PC-9 (cell line): ENCODE results near the gene ADAMTS20. TPM values are rescaled to one million over a fixed set of nuclear protein-coding genes. Genes with fewer than 3 reads are reported as not detected.

Source experiments
- BruUV-seq: library from RNA; stranded (reverse); fragments of 400-500 nt; replicated peaks from 2 replicates; lab custom pipeline; 2021; lab: Mats Ljungman, UMichigan
- CTCF ChIA-PET: fragments of 300-600 bp; sonication (Branson Sonifier 250); formaldehyde crosslinking; loops from one replicate; lab custom pipeline; 2022; ENCODE audit warnings: antibody characterized with exemption; lab: Charles Lee
- POLR2A ChIA-PET: fragments of 300-600 bp; sonication (Branson Sonifier 250); formaldehyde crosslinking; loops from one replicate; lab custom pipeline; 2022; ENCODE audit warnings: antibody characterized with exemption; ENCODE audit not compliant: unreplicated experiment; lab: Charles Lee
- DNase-seq, 2 experiments: peaks; one replicate each; pipeline versions ENCODE4 v3.0.0 to v3.0.0-alpha.2; 2015 to 2022; ENCODE audit warnings: mixed read lengths in 1 of 2
- H2AFZ ChIP-seq: fragments of 200-600 bp; sonication (generic); 2 replicates; pipeline ENCODE4 v1.8.1; 2017; ENCODE audit warnings: antibody characterized with exemption
- H3F3A ChIP-seq: fragments of 200-600 bp; sonication (generic); 2 replicates; pipeline ENCODE4 v1.8.1; 2017; ENCODE audit warnings: antibody characterized with exemption, mild to moderate bottlenecking, low read depth; ENCODE audit not compliant: insufficient read depth
- H3K27ac ChIP-seq: fragments of 200-600 bp; sonication (generic); 2 replicates; pipeline ENCODE4 v1.6.1; 2016; ENCODE audit warnings: mixed run types
- H3K27me3 ChIP-seq: fragments of 200-600 bp; sonication (generic); 2 replicates; pipeline ENCODE4 v1.6.1; 2016; ENCODE audit warnings: low read depth, mixed run types; ENCODE audit not compliant: insufficient read depth
- H3K36me3 ChIP-seq: fragments of 200-600 bp; sonication (generic); 2 replicates; pipeline ENCODE4 v1.6.1; 2016; ENCODE audit warnings: low read depth, mixed run types
- H3K4me1 ChIP-seq: fragments of 200-600 bp; sonication (generic); replicated peaks from 2 replicates; pipeline ENCODE4 v1.6.1; 2016; ENCODE audit warnings: mixed run types; ENCODE audit not compliant: insufficient read depth
- H3K4me2 ChIP-seq: fragments of 200-600 bp; sonication (generic); 2 replicates; pipeline ENCODE4 v1.6.1; 2017; ENCODE audit warnings: mixed run types
- H3K4me3 ChIP-seq: fragments of 200-600 bp; sonication (generic); 2 replicates; pipeline ENCODE4 v1.6.1; 2016; ENCODE audit warnings: mixed run types
- H3K79me2 ChIP-seq: fragments of 200-600 bp; sonication (generic); 2 replicates; pipeline ENCODE4 v1.6.1; 2017; ENCODE audit warnings: low read depth, mixed run types
- H3K9me2 ChIP-seq: fragments of 200-600 bp; sonication (generic); 2 replicates; pipeline ENCODE4 v1.8.1; 2017; ENCODE audit warnings: mild to moderate bottlenecking; ENCODE audit not compliant: insufficient read depth
- H3K9me3 ChIP-seq: fragments of 200-600 bp; sonication (generic); 2 replicates; pipeline ENCODE4 v1.8.1; 2016; ENCODE audit warnings: low read depth; ENCODE audit not compliant: insufficient read depth
- H4K20me1 ChIP-seq: fragments of 200-600 bp; sonication (generic); 2 replicates; pipeline ENCODE4 v1.8.1; 2017; ENCODE audit not compliant: insufficient read depth
- EZH2 ChIP-seq: fragments of 200-600 bp; sonication (generic); IDR thresholded peaks from 2 replicates; pipeline ENCODE4 v1.8.0; 2017; ENCODE audit warnings: antibody characterized with exemption, low read depth
- intact Hi-C: fragments of 100-400 bp; cut with micrococcal nuclease; formaldehyde crosslinking; loops from one replicate; pipeline ENCODE4 v1.10.0; 2022; ENCODE audit not compliant: unreplicated experiment
- total RNA-seq: library from RNA; stranded (reverse); gene quantifications from 2 replicates; pipeline ENCODE4 v1.2.3, GENCODE V29; 2021
- TF ChIP-seq, protein P1 (sequence below): fragments of 200-600 bp; sonication (generic); conservative IDR thresholded peaks from 2 replicates; pipeline ENCODE4 v1.6.1; 2017; ENCODE audit warnings: mixed run types, antibody characterized with exemption, mild to moderate bottlenecking, moderate library complexity

The ADAMTS20 gene
- total RNA-seq, 1 experiment from 2014 or later, result 1.0 TPM

DNA sequence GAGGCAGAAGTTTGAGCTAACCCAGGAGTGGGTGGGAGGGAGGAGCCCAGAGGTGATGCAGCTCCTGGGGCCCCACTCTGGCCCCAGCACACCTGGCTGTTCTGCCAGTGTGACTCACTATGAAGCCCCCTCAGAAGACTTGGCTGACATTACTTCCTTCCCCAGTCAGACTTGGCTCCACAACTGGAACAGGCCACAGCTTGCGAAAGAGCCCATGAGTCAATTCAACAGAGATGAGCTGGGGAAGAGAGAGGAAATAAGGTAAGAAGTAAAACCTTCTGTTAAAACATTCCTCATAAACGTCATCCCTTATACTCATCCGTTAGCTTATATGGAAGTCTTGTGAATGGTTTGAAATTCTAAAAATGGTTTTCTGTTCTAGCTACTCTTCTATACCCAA lies 245.9 kb downstream of the ADAMTS20 start:
- Histone ChIP-seq H3K4me2 (no peak overlapping the region), H3K27me3 (no peaks in the 10 kb centered on the region), H3K36me3 (no peaks in the 10 kb centered on the region), H3F3A (peaks cover 8% of the 10 kb centered on the region; the same call in 1 of the 2 replicates), H3K27ac (peak overlapping the region; percentile 30; the same call in 1 of the 2 replicates), H3K9me3 (no peaks in the 10 kb centered on the region; the same call in 1 of the 2 replicates), H3K4me3 (no peak overlapping the region), H2AFZ (no peak overlapping the region), H3K9me2 (no peaks in the 10 kb centered on the region), H3K4me1 (peaks cover 8% of the 10 kb centered on the region; the same call in 1 of the 2 replicates), H3K79me2 (no peaks in the 10 kb centered on the region), H4K20me1 (no peaks in the 10 kb centered on the region)
- no peak for TF ChIP-seq EZH2
- TF ChIP-seq, protein P1, sequence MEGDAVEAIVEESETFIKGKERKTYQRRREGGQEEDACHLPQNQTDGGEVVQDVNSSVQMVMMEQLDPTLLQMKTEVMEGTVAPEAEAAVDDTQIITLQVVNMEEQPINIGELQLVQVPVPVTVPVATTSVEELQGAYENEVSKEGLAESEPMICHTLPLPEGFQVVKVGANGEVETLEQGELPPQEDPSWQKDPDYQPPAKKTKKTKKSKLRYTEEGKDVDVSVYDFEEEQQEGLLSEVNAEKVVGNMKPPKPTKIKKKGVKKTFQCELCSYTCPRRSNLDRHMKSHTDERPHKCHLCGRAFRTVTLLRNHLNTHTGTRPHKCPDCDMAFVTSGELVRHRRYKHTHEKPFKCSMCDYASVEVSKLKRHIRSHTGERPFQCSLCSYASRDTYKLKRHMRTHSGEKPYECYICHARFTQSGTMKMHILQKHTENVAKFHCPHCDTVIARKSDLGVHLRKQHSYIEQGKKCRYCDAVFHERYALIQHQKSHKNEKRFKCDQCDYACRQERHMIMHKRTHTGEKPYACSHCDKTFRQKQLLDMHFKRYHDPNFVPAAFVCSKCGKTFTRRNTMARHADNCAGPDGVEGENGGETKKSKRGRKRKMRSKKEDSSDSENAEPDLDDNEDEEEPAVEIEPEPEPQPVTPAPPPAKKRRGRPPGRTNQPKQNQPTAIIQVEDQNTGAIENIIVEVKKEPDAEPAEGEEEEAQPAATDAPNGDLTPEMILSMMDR, result no peak
- POLR2A ChIA-PET, result no interaction called here
- CTCF ChIA-PET, result no interaction called here
- intact Hi-C loops, result no loop called here
- DNase-seq, result peak; percentile 10 to 64
- BruUV-seq, result no TSS peak

DNA sequence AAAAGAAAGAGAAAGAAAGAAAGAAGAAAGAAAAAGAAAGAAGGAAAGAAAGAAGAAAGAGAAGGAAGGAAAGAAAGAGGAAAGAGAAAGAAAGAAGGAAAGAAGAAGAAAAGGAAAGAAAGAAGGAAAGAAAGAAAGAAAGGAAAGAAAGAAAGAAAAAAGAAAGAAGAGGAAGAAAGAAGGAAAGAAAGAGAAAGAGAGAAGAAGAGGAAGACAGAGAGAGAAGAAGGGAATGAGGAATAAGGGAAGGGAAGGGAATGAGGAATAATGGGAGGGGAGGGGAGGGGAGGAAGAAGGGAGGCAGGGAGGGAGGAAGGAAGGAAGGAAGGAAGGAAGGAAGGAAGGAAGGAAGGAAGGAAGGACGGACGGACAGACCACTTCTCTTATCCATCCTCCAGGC lies 246.9 kb downstream of the ADAMTS20 start:
- Histone ChIP-seq H3K27ac (no peak overlapping the region), H4K20me1 (no peaks in the 10 kb centered on the region), H3K36me3 (no peaks in the 10 kb centered on the region), H3K4me1 (peaks cover 8% of the 10 kb centered on the region; the same call in 1 of the 2 replicates), H2AFZ (no peak overlapping the region), H3F3A (peaks cover 8% of the 10 kb centered on the region; the same call in 1 of the 2 replicates), H3K4me3 (no peak overlapping the region), H3K27me3 (no peaks in the 10 kb centered on the region), H3K79me2 (no peaks in the 10 kb centered on the region), H3K9me3 (no peaks in the 10 kb centered on the region; the same call in 1 of the 2 replicates), H3K9me2 (no peaks in the 10 kb centered on the region), H3K4me2 (no peak overlapping the region)
- DNase-seq, result no peak
- TF ChIP-seq, protein P1, result no peak
- TF ChIP-seq EZH2, result no peak
- intact Hi-C loops, result no loop called here
- ChIA-PET POLR2A (no interaction called here), CTCF (no interaction called here)
- BruUV-seq, result no TSS peak

Other genes with a start within 250 kb of the ADAMTS20 start
- 14.7 and 15.7 TPM in 2 replicates for gene PUS7L, start 206.6 kb upstream of the ADAMTS20 start, total RNA-seq
- 10.0 and 10.1 TPM in 2 replicates for gene IRAK4, start 206.7 kb upstream of the ADAMTS20 start, total RNA-seq